ENCODE data around the gene PTH1R.

The PTH1R gene

GRCh38 chr3:46860810-46861604, 16.5 kb upstream of the PTH1R start:
- no peak overlapping the region for H3K4me3 ChIP-seq (ENCODE audit: low read length)
- TF ChIP-seq CTCF (conservative IDR thresholded peaks at IDR 0.05; ENCODE audit: low read depth, low read length), result no peak
- no peak for DNase-seq (ENCODE audit: low read depth)

- H3K4me3 ChIP-seq (ENCODE audit: low read length), result no peak overlapping the region
- no peak for TF ChIP-seq CTCF (conservative IDR thresholded peaks at IDR 0.05; ENCODE audit: low read depth, low read length)
- no peak for DNase-seq (ENCODE audit: low read depth)
Observed at GRCh38 chr3:46861605-46862368, 15.7 kb upstream of the PTH1R start.

GRCh38 chr3:46862369-46863025, 15.0 kb upstream of the PTH1R start:
- no peak for TF ChIP-seq CTCF (conservative IDR thresholded peaks at IDR 0.05; ENCODE audit: low read depth, low read length)
- DNase-seq (ENCODE audit: low read depth), result no peak
- H3K4me3 ChIP-seq (ENCODE audit: low read length), result no peak overlapping the region

GRCh38 chr3:46863261-46863782, 14.2 kb upstream of the PTH1R start, which contains the start of gene MYL3:
Gene MYL3 (minus strand): TSS chr3:46863444. CDS start chr3:46863390, 54 bp downstream.
- no peak for TF ChIP-seq CTCF (conservative IDR thresholded peaks at IDR 0.05; ENCODE audit: low read depth, low read length)
- H3K4me3 ChIP-seq (ENCODE audit: low read length), result no peak within 1 kb of the TSS
- no peak for DNase-seq (ENCODE audit: low read depth)

- no peak for TF ChIP-seq CTCF (conservative IDR thresholded peaks at IDR 0.05; ENCODE audit: low read depth, low read length)
Observed at GRCh38 chr3:46864061-46864881, 13.2 kb upstream of the PTH1R start.

GRCh38 chr3:46865031-46865507, 12.5 kb upstream of the PTH1R start:
- no peak for DNase-seq (ENCODE audit: low read depth)
- TF ChIP-seq CTCF (conservative IDR thresholded peaks at IDR 0.05; ENCODE audit: low read depth, low read length), result no peak
- H3K4me3 ChIP-seq (ENCODE audit: low read length), result no peak overlapping the region

More at GRCh38 chr3:46864061-46864881, 13.2 kb upstream of the PTH1R start:
- no peak for DNase-seq (ENCODE audit: low read depth)
- no peak overlapping the region for H3K4me3 ChIP-seq (ENCODE audit: low read length)
